HL-60 (cell line): ENCODE measurements around the gene RAB31.

ENCODE experiments used
- GABPA ChIP-seq: IDR thresholded peaks from 2 replicates; pipeline ENCODE4 v1.6.1; 2012; ENCODE audit warnings: low read depth
- TF ChIP-seq, protein P1 (sequence below): IDR thresholded peaks from one replicate; pipeline ENCODE4 v1.5.1; 2011; ENCODE audit warnings: low read length, control low read depth, inconsistent platforms; ENCODE audit not compliant: insufficient read depth
- TF ChIP-seq, protein P2 (sequence below): IDR thresholded peaks from 2 replicates; pipeline ENCODE4 v1.6.1; 2012; ENCODE audit warnings: low read depth; ENCODE audit not compliant: insufficient replicate concordance

DNA sequence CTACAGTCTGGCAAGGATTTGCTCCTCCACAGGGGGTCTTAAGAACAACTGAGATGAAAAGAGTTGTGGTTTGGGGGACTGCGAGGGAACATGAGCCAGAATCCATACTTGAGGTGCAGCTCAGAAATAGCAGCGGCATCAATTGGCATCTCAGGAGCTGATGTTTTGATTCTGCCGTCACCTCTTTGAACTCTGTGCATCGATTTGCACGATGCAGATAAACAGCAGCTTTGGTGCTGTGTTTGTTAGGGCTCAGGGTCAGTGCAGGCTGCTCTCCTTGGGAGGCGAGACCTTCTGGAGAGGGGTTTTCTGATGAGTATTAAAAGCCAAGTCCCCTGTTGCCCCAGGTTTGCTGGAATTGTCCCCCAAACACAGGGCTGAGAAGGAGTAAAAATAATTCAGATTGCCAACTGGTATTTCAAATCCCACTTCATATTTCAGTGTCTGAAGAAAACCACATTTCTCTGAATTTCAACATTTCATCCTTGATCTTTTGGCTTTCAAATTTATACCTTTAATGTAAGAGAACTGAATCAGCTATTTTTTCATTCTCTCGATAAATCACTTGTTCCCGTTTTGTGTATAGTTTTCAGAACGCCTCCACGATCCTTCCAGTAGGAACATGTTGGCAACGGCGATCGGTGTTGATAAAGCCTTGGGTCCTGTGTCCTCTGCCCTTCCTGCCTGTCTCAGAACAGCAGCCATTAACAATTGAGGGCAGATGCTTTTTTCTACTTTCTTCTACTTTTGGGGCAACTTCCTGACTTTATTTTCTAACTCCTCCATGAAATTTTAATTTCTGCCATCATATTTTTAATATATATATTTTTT, 65.0 kb downstream of the RAB31 start:
- TF ChIP-seq, protein P1, sequence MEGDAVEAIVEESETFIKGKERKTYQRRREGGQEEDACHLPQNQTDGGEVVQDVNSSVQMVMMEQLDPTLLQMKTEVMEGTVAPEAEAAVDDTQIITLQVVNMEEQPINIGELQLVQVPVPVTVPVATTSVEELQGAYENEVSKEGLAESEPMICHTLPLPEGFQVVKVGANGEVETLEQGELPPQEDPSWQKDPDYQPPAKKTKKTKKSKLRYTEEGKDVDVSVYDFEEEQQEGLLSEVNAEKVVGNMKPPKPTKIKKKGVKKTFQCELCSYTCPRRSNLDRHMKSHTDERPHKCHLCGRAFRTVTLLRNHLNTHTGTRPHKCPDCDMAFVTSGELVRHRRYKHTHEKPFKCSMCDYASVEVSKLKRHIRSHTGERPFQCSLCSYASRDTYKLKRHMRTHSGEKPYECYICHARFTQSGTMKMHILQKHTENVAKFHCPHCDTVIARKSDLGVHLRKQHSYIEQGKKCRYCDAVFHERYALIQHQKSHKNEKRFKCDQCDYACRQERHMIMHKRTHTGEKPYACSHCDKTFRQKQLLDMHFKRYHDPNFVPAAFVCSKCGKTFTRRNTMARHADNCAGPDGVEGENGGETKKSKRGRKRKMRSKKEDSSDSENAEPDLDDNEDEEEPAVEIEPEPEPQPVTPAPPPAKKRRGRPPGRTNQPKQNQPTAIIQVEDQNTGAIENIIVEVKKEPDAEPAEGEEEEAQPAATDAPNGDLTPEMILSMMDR, result no peak
- TF ChIP-seq GABPA, result no peak
- TF ChIP-seq, protein P2, sequence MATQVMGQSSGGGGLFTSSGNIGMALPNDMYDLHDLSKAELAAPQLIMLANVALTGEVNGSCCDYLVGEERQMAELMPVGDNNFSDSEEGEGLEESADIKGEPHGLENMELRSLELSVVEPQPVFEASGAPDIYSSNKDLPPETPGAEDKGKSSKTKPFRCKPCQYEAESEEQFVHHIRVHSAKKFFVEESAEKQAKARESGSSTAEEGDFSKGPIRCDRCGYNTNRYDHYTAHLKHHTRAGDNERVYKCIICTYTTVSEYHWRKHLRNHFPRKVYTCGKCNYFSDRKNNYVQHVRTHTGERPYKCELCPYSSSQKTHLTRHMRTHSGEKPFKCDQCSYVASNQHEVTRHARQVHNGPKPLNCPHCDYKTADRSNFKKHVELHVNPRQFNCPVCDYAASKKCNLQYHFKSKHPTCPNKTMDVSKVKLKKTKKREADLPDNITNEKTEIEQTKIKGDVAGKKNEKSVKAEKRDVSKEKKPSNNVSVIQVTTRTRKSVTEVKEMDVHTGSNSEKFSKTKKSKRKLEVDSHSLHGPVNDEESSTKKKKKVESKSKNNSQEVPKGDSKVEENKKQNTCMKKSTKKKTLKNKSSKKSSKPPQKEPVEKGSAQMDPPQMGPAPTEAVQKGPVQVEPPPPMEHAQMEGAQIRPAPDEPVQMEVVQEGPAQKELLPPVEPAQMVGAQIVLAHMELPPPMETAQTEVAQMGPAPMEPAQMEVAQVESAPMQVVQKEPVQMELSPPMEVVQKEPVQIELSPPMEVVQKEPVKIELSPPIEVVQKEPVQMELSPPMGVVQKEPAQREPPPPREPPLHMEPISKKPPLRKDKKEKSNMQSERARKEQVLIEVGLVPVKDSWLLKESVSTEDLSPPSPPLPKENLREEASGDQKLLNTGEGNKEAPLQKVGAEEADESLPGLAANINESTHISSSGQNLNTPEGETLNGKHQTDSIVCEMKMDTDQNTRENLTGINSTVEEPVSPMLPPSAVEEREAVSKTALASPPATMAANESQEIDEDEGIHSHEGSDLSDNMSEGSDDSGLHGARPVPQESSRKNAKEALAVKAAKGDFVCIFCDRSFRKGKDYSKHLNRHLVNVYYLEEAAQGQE, result no peak
